ENCODE data around the gene KLHL22.
"Not testable (repeated sequence)": the region's sequence is repeated elsewhere in the genome, so short reads cannot be mapped to it uniquely, and the experiment has no call there.

- TF ChIP-seq CTCF (conservative IDR thresholded peaks at IDR 0.05 in 1 of 2, IDR thresholded peaks at IDR 0.05 in 1 of 2; ENCODE audit: low read depth in 1 of 2, low read length in 2 of 2); EZH2 (IDR thresholded peaks at IDR 0.05; ENCODE audit: low read length, missing control alignments): not testable (repeated sequence)
Observed at GRCh38 chr22:20483143-20483506, 12.5 kb downstream of the KLHL22 start.
